Endothelial cell of umbilical vein (primary cell): ENCODE measurements around the gene UBE2B.
"Not testable (repeated sequence)": the region's sequence is repeated elsewhere in the genome, so short reads cannot be mapped to it uniquely, and the experiment has no call there.

Experiments used
- EZH2 ChIP-seq: IDR thresholded peaks from 2 replicates; pipeline ENCODE4 v1.6.1; 2012; ENCODE audit warnings: borderline replicate concordance, low read depth, mild to moderate bottlenecking, moderate library complexity, low read length, inconsistent platforms; ENCODE audit not compliant: severe bottlenecking
- FOS ChIP-seq: IDR thresholded peaks from 2 replicates; pipeline ENCODE4 v1.6.1; 2011; ENCODE audit warnings: mild to moderate bottlenecking, low read length, moderate library complexity, borderline replicate concordance; ENCODE audit not compliant: insufficient read depth
- MYC ChIP-seq: IDR thresholded peaks from one replicate; pipeline ENCODE4 v1.6.1; 2011; ENCODE audit warnings: mild to moderate bottlenecking, low read depth, low read length
- POLR2AphosphoS5 ChIP-seq: IDR thresholded peaks from 2 replicates; pipeline ENCODE4 v1.6.1; 2012; ENCODE audit warnings: low read depth, mild to moderate bottlenecking, control low read depth, low read length, moderate library complexity; ENCODE audit not compliant: insufficient read depth
- TF ChIP-seq, protein P1 (sequence below), 2 donors: IDR thresholded peaks; 1 replicate in 1 of 2; 2 replicates in 1 of 2; pipeline ENCODE4 v1.5.1; 2011; ENCODE audit warnings: low read length in 2 of 2, mild to moderate bottlenecking in 2 of 2, moderate library complexity in 2 of 2, control low read depth in 1 of 2, inconsistent platforms in 1 of 2, low read depth in 1 of 2; ENCODE audit not compliant: insufficient read depth in 1 of 2; ENCODE audit errors: extremely low read depth in 1 of 2

DNA sequence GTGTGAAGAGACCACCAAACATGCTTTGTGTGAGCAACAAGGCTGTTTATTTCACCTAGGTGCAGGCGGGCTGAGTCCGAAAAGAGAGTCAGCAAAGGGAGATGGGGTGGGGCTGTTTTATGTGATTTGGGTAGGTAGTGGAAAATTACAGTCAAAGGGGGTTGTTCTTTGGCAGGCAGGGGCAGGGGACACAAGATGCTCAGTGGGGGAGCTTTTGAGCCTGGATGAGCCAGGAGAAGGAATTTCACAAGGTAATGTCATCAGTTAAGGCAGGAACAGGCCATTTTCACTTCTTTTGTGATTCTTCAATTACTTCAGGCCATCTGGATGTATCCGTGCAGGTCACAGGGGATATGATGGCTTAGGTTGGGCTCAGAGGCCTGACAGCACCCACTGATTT is 25.9 kb upstream of the UBE2B start:
- TF ChIP-seq, protein P1, sequence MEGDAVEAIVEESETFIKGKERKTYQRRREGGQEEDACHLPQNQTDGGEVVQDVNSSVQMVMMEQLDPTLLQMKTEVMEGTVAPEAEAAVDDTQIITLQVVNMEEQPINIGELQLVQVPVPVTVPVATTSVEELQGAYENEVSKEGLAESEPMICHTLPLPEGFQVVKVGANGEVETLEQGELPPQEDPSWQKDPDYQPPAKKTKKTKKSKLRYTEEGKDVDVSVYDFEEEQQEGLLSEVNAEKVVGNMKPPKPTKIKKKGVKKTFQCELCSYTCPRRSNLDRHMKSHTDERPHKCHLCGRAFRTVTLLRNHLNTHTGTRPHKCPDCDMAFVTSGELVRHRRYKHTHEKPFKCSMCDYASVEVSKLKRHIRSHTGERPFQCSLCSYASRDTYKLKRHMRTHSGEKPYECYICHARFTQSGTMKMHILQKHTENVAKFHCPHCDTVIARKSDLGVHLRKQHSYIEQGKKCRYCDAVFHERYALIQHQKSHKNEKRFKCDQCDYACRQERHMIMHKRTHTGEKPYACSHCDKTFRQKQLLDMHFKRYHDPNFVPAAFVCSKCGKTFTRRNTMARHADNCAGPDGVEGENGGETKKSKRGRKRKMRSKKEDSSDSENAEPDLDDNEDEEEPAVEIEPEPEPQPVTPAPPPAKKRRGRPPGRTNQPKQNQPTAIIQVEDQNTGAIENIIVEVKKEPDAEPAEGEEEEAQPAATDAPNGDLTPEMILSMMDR (IDR thresholded peaks at IDR 0.05; ENCODE audit: extremely low read depth in 1 of 2, insufficient read depth in 1 of 2, low read depth in 1 of 2, low read length in 2 of 2) = not testable (repeated sequence)
- TF ChIP-seq EZH2, MYC, FOS, POLR2AphosphoS5: not testable (repeated sequence)
